Progenitor cell of endocrine pancreas (in vitro differentiated cells): ENCODE measurements around the gene SORCS2. TPM values are rescaled to one million over a fixed set of nuclear protein-coding genes. Genes with fewer than 3 reads are reported as not detected.

Experiments used
- DNase-seq: peaks from one replicate; pipeline ENCODE4 v3.0.0; 2021; ENCODE audit warnings: low spot score; ENCODE audit not compliant: unreplicated experiment
- H3K27ac Mint-ChIP-seq: 2 replicates; pipeline ENCODE4 v1.8.0; 2021; ENCODE audit warnings: mild to moderate bottlenecking, moderate library complexity, mixed read lengths
- H3K27me3 Mint-ChIP-seq: 2 replicates; pipeline ENCODE4 v1.8.0; 2021; ENCODE audit warnings: mixed read lengths
- H3K36me3 Mint-ChIP-seq: 2 replicates; pipeline ENCODE4 v1.8.0; 2022; ENCODE audit warnings: mixed read lengths; ENCODE audit not compliant: insufficient read depth
- H3K4me1 Mint-ChIP-seq: 2 replicates; pipeline ENCODE4 v1.8.0; 2021; ENCODE audit warnings: low read depth, mixed read lengths
- H3K4me3 Mint-ChIP-seq: 2 replicates; pipeline ENCODE4 v1.8.0; 2021; ENCODE audit warnings: low read depth, mild to moderate bottlenecking, moderate library complexity, mixed read lengths
- H3K9me3 Mint-ChIP-seq: 2 replicates; pipeline ENCODE4 v1.8.0; 2021; ENCODE audit warnings: low read depth, mixed read lengths
- total RNA-seq: library from RNA; stranded (reverse); gene quantifications from 2 replicates; pipeline ENCODE4 v1.2.1, GENCODE V29; 2021
- TF ChIP-seq, protein P1 (sequence below): fragments of 200-600 bp; sonication (generic); IDR thresholded peaks from one replicate; pipeline ENCODE4 v1.5.0; 2021; ENCODE audit warnings: antibody characterized with exemption, mild to moderate bottlenecking; ENCODE audit not compliant: unreplicated experiment

SORCS2 gene
- total RNA-seq, 1 donor from 2014 or later: 2.2 TPM

- TF ChIP-seq, protein P1, sequence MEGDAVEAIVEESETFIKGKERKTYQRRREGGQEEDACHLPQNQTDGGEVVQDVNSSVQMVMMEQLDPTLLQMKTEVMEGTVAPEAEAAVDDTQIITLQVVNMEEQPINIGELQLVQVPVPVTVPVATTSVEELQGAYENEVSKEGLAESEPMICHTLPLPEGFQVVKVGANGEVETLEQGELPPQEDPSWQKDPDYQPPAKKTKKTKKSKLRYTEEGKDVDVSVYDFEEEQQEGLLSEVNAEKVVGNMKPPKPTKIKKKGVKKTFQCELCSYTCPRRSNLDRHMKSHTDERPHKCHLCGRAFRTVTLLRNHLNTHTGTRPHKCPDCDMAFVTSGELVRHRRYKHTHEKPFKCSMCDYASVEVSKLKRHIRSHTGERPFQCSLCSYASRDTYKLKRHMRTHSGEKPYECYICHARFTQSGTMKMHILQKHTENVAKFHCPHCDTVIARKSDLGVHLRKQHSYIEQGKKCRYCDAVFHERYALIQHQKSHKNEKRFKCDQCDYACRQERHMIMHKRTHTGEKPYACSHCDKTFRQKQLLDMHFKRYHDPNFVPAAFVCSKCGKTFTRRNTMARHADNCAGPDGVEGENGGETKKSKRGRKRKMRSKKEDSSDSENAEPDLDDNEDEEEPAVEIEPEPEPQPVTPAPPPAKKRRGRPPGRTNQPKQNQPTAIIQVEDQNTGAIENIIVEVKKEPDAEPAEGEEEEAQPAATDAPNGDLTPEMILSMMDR: no peak
- Mint-ChIP-seq H3K27me3 (peaks cover 18% of the 10 kb centered on the region), H3K4me1 (peaks cover 20% of the 10 kb centered on the region), H3K9me3 (no peaks in the 10 kb centered on the region), H3K36me3 (no peaks in the 10 kb centered on the region), H3K4me3 (no peak overlapping the region), H3K27ac (no peak overlapping the region)
- DNase-seq: no peak
Measured at GRCh38 chr4:7612311-7612897, 420.1 kb downstream of the SORCS2 start.

DNA sequence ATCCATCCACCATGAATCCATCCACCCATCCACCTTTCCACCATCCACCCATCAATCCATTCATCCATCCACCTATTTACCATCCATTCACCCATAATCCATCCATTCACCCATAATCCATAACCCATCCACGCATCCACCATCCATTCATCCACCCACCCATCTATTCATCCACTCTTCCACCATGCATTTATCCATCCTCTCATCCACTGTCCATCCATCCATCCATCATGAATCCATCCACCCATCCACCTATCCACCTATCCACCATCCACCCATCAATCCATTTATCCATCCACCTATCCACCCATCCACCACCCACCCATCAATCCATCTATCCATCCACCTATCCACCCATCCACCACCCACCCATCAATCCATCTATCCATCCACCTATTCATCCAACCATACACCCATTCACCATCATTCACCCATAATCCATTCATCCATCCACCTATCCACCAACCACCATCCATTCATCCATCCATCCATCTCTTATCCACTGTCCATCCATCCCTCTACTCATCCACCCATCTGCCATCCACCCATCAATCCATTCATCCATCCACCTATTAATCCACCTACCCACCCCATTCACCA lies 422.1 kb downstream of the SORCS2 start:
- H3K9me3 Mint-ChIP-seq: no peaks in the 10 kb centered on the region
- peaks cover 17% of the 10 kb centered on the region for H3K27me3 Mint-ChIP-seq
- no peak overlapping the region for H3K27ac Mint-ChIP-seq
- DNase-seq: no peak
- H3K4me1 Mint-ChIP-seq: peaks cover 14% of the 10 kb centered on the region
- H3K4me3 Mint-ChIP-seq: no peak overlapping the region
- TF ChIP-seq, protein P1: no peak
- H3K36me3 Mint-ChIP-seq: no peaks in the 10 kb centered on the region

- Mint-ChIP-seq H3K4me3 (no peak overlapping the region), H3K36me3 (no peaks in the 10 kb centered on the region), H3K9me3 (no peaks in the 10 kb centered on the region), H3K27me3 (peaks cover 22% of the 10 kb centered on the region), H3K4me1 (peaks cover 3% of the 10 kb centered on the region), H3K27ac (no peak overlapping the region)
- TF ChIP-seq, protein P1: no peak
- DNase-seq: no peak
Measured at GRCh38 chr4:7616193-7616592, 423.9 kb downstream of the SORCS2 start.

DNA sequence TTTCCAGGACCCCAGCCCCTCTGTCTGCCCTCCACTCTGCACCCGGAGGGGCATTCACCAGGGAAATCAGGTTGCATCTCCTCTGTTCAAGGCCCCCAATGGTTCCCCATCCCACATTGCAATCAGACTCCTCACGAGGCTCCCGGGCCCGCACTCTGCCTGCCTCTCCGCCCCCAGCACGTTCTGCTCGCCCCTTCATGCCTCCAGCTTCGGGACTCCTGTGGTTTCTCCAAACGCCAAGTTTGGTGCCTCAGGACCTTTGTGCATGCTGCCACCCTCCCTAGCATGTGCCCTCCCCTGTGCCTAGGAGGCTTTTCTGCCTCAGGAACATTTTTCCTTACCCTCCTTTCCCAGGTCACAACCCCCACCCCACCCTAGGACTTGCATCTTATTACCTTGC lies 426.0 kb downstream of the SORCS2 start:
- peaks cover 29% of the 10 kb centered on the region for H3K27me3 Mint-ChIP-seq

DNA sequence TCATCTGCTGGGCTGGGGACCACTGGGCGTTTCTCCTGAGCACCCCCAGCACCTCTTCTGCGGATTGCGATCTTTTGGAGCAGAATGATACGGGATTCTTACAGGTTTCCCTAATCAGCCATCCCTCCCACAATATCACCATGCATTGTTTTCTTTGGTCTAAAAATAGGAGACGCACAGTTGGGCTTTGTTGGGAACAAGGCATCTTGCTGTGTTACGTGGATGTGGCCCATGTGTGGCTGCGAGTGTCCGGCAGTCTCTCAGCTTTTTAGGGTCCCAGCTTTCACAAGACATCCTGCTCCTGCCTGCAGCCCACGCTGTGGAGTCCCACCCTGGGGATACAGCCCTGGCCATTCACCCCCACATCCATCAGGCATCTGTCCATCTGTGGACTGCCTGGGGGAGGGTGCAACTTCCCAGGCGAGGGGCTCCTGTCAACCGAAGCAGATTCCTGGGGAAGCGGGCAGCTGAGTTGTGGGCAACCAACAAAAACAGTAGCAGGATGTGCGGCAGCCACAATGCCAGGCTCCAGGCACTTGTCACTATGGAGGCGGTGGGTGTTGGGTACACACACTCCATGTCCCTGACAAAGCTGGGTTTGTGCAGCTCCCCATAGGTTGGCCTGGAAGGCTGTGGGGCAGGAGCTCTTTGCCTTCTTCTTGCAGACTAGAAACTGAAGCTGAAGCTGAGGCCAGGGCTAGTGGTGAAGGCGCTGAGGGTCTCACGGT lies 427.9 kb downstream of the SORCS2 start:
- Mint-ChIP-seq H3K27me3 (peaks cover 40% of the 10 kb centered on the region), H3K4me3 (no peak overlapping the region), H3K27ac (no peak overlapping the region), H3K4me1 (peaks cover 4% of the 10 kb centered on the region), H3K36me3 (no peaks in the 10 kb centered on the region), H3K9me3 (no peaks in the 10 kb centered on the region)
- DNase-seq: no peak
- TF ChIP-seq, protein P1: no peak

More for the DNA sequence above, 426.0 kb downstream of the SORCS2 start:
- DNase-seq: no peak
- H3K36me3 Mint-ChIP-seq: no peaks in the 10 kb centered on the region
- no peak overlapping the region for H3K27ac Mint-ChIP-seq
- TF ChIP-seq, protein P1: no peak
- H3K9me3 Mint-ChIP-seq: no peaks in the 10 kb centered on the region
- H3K4me1 Mint-ChIP-seq: peaks cover 4% of the 10 kb centered on the region
- no peak overlapping the region for H3K4me3 Mint-ChIP-seq
